ENCODE measurements around the gene SELENON.
"Not testable (repeated sequence)": the region's sequence is repeated elsewhere in the genome, so short reads cannot be mapped to it uniquely, and the experiment has no call there.

Gene SELENON

DNA sequence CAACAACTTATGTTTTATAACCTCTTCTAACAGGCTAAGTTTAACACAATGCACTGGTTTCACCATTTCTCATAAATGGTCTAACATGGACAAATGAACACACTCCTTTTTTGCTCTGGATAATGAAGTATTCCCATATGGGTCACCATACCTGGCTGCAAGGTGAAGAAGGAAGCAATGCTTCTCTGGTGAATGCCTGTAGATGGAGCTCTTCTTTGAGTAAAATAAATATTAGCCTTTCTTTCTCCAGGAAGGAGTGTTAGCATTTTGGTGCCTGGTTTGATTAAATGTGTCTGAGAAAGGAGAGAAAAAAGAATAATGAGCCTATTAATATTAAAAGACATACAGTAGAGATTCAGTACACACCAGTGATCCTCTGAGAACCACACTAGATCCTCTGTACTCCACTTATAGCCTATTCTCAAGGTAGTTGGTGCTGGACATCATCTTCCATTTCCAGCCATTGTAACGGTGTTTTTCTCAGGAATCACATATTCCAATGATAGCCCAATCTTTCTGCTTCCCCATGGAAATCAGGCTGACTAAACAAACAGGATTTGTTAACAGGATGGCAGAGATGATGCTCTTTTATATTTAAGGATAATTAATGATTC lies 37.4 kb downstream of the SELENON start:
- TF ChIP-seq CTCF (IDR thresholded peaks at IDR 0.05) = no peak
- H3K9me3 ChIP-seq = no peaks in the 10 kb centered on the region
- intact Hi-C loops (cut with DNase I; ENCODE audit: low total_unique reads) = no loop called here

GRCh38 chr1:25839808-25840207 lies 39.8 kb downstream of the SELENON start:
- DNase-seq; H3K9me3 ChIP-seq; intact Hi-C loops (cut with DNase I; ENCODE audit: low total_unique reads); H3K4me1 ChIP-seq; H3K27ac ChIP-seq; H3K4me3 ChIP-seq; H3K27me3 ChIP-seq; H3K36me3 ChIP-seq: not testable (repeated sequence)

More for the DNA sequence above, 37.4 kb downstream of the SELENON start:
- no peaks in the 10 kb centered on the region for H3K27me3 ChIP-seq
- H3K4me3 ChIP-seq = no peak overlapping the region
- H3K4me1 ChIP-seq = no peaks in the 10 kb centered on the region
- DNase-seq = no peak
- H3K36me3 ChIP-seq = peaks cover 15 to 30% (median 16%) of the 10 kb centered on the region in 3 donors
- H3K27ac ChIP-seq = no peak overlapping the region

DNA sequence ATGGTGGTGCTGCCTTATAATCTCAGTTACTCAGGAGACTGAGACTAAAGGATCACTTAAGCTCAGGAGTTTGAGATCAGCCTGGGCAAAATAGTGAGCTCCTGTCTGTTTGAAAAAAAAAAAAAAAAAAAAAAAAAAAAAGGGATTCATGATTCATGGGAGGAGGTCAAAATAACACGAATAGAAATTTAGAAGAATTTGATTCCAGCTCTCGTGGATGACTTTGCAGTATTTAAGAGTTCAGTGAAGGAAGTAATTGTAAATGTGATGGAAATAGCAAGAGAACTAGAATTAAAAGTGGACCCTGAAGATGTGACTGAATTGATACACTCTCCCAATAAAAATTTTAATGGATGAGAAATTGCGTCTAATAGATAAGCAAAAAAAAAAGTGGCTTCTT lies 43.5 kb downstream of the SELENON start:
- H3K27me3 ChIP-seq = no peaks in the 10 kb centered on the region
- DNase-seq = no peak
- no peaks in the 10 kb centered on the region for H3K4me1 ChIP-seq
- H3K4me3 ChIP-seq = no peak overlapping the region
- no peaks in the 10 kb centered on the region for H3K36me3 ChIP-seq
- H3K27ac ChIP-seq = no peak overlapping the region
- no peak for TF ChIP-seq CTCF (IDR thresholded peaks at IDR 0.05)
- no peaks in the 10 kb centered on the region for H3K9me3 ChIP-seq
- intact Hi-C loops (cut with DNase I; ENCODE audit: low total_unique reads) = no loop called here

- intact Hi-C loops (cut with DNase I; ENCODE audit: low total_unique reads) = no loop called here
- Histone ChIP-seq H3K4me1 (no peaks in the 10 kb centered on the region), H3K27me3 (no peaks in the 10 kb centered on the region), H3K9me3 (no peaks in the 10 kb centered on the region), H3K36me3 (no peaks in the 10 kb centered on the region), H3K4me3 (no peak overlapping the region), H3K27ac (no peak overlapping the region)
- DNase-seq = no peak
- no peak for TF ChIP-seq CTCF (IDR thresholded peaks at IDR 0.05)
Observed at GRCh38 chr1:25844536-25845337, 44.7 kb downstream of the SELENON start.

DNA sequence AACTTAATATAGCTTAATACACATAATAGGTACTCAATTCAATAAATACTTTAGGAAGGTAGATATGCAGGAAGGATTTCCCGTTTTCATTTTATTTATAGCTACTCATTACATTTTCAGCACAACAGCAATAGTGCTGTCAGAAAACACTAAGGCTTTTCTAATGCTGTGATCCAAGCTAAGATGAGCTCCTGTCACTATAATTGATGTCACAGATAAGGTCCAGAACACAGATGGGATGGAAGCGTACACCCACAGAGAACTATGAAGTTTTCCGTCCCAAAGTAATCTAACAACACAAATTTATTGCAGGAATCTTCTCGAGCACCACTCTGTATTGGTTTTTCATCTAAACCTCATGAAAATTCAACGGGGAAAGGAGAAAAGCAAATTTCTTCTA lies 45.7 kb downstream of the SELENON start:
- DNase-seq = no peak
- Histone ChIP-seq H3K4me1 (no peaks in the 10 kb centered on the region), H3K36me3 (no peaks in the 10 kb centered on the region), H3K9me3 (no peaks in the 10 kb centered on the region), H3K27ac (no peak overlapping the region), H3K4me3 (no peak overlapping the region), H3K27me3 (no peaks in the 10 kb centered on the region)
- intact Hi-C loops (cut with DNase I; ENCODE audit: low total_unique reads) = no loop called here
- TF ChIP-seq CTCF (IDR thresholded peaks at IDR 0.05) = no peak

DNA sequence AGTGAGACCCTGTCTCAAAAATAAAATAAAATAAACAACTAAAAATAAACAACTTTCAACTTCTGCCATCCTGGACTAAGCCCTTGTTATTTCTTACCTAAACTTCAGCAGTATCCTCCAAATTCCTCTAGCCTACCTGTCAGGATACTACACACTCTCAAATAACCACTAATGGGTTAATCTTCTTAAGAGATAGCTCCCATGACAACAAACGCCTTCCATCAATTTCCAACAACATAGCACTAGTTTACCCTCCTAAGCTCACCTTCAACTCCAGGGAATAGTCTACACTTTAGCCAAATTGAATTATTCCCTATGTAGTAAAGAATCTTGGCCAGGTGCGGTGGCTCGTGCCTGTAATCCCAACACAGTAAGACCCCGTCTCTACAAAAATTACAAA lies 47.9 kb downstream of the SELENON start:
- no peaks in the 10 kb centered on the region for H3K4me1 ChIP-seq
- DNase-seq = no peak
- no peak overlapping the region for H3K4me3 ChIP-seq
- H3K9me3 ChIP-seq = no peaks in the 10 kb centered on the region
- intact Hi-C loops (cut with DNase I; ENCODE audit: low total_unique reads) = no loop called here
- no peaks in the 10 kb centered on the region for H3K36me3 ChIP-seq
- TF ChIP-seq CTCF (IDR thresholded peaks at IDR 0.05) = no peak
- no peak overlapping the region for H3K27ac ChIP-seq
- no peaks in the 10 kb centered on the region for H3K27me3 ChIP-seq

All from tibial artery (tissue), 4 donors.